B cell (primary cell): ENCODE results near the gene MAPK4. TPM values are rescaled to one million over a fixed set of nuclear protein-coding genes. Genes with fewer than 3 reads are reported as not detected.

ENCODE experiments used
- ATAC-seq: fragments of 200-7000 bp; cut with Tn5 transposase; one replicate; pipeline ENCODE4 v1.10.0; 2021; ENCODE audit warnings: low read depth, mild to moderate bottlenecking, moderate number of reproducible peaks, moderate library complexity
- CTCF ChIA-PET: fragments of 350-600 bp; sonication (Branson Sonifier 250); formaldehyde crosslinking; loops from one replicate; lab custom pipeline; 2021; ENCODE audit warnings: antibody characterized with exemption, inconsistent platforms; lab: Charles Lee
- POLR2A ChIA-PET: fragments of 350-600 bp; sonication (Branson Sonifier 250); formaldehyde crosslinking; loops from one replicate; lab custom pipeline; 2021; ENCODE audit warnings: antibody characterized with exemption; lab: Charles Lee
- DNase-seq: peaks from one replicate; pipeline ENCODE4 v3.0.0; 2013
- H2AFZ ChIP-seq: 2 replicates; pipeline ENCODE4 v1.6.1; 2012; ENCODE audit warnings: mild to moderate bottlenecking, low read depth, low read length; ENCODE audit not compliant: insufficient read depth, poor library complexity, severe bottlenecking
- H3K27ac ChIP-seq, 2 donors: 1 replicate in 1 of 2; 2 replicates in 1 of 2; pipeline ENCODE4 v1.5.1; 2012 to 2013; ENCODE audit warnings: low read length in 2 of 2, mild to moderate bottlenecking in 2 of 2, moderate library complexity in 1 of 2
- H3K27me3 ChIP-seq, 4 experiments: fragments of 200-600 bp in 1 of 4; sonication (generic) in 1 of 4; replicated peaks in 1 of 4; 1 replicate in 2 of 4; 2 replicates in 2 of 4; pipeline versions ENCODE4 v1.6.1 to v1.7.0; 2013 to 2016; ENCODE audit warnings: low read length in 3 of 4, mild to moderate bottlenecking in 2 of 4, mixed read lengths in 1 of 4, moderate library complexity in 1 of 4; ENCODE audit not compliant: insufficient read depth in 4 of 4, control insufficient read depth in 3 of 4; ENCODE audit errors: control extremely low read depth in 1 of 4
- H3K36me3 ChIP-seq, 2 experiments: replicated peaks in 1 of 2; 1 replicate in 1 of 2; 2 replicates in 1 of 2; pipeline versions ENCODE4 v1.6.1 to v1.7.1; 2013; ENCODE audit warnings: low read length in 1 of 2; ENCODE audit not compliant: insufficient read depth in 2 of 2, control insufficient read depth in 1 of 2; ENCODE audit errors: control extremely low read depth in 1 of 2, extremely low read depth in 1 of 2
- H3K4me1 ChIP-seq, 2 donors: fragments of 200-600 bp in 1 of 2; sonication (generic) in 1 of 2; 1 replicate in 1 of 2; 2 replicates in 1 of 2; pipeline versions ENCODE4 v1.5.1 to v1.6.1; 2013 to 2017; ENCODE audit warnings: low read length in 2 of 2; ENCODE audit not compliant: control insufficient read depth in 2 of 2, insufficient read depth in 2 of 2
- H3K4me2 ChIP-seq: replicated peaks from 2 replicates; pipeline ENCODE3; 2012; ENCODE audit warnings: mild to moderate bottlenecking, low read depth, low read length; ENCODE audit not compliant: poor library complexity, severe bottlenecking
- H3K4me3 ChIP-seq, 5 experiments: fragments of 200-600 bp in 1 of 5; sonication (generic) in 1 of 5; 1 replicate in 3 of 5; 2 replicates in 2 of 5; pipeline versions ENCODE4 v1.5.1 to v1.7.0; 2011 to 2016; ENCODE audit warnings: low read length in 4 of 5, mild to moderate bottlenecking in 4 of 5, low read depth in 2 of 5, control low read depth in 1 of 5, moderate library complexity in 1 of 5; ENCODE audit not compliant: insufficient read depth in 1 of 5; ENCODE audit errors: control extremely low read depth in 1 of 5, extremely low read depth in 1 of 5
- H3K79me2 ChIP-seq: fragments of 200-600 bp; sonication (generic); one replicate; pipeline ENCODE4 v1.6.0; 2016; ENCODE audit warnings: low read length; ENCODE audit not compliant: control insufficient read depth, insufficient read depth
- H3K9ac ChIP-seq: fragments of 200-600 bp; sonication (generic); 2 replicates; pipeline ENCODE4 v1.6.1; 2017; ENCODE audit warnings: mild to moderate bottlenecking, low read length, moderate library complexity
- H3K9me3 ChIP-seq, 3 donors: one replicate each; pipeline versions ENCODE4 v1.6.1 to v1.7.1; 2013; ENCODE audit warnings: low read length in 2 of 3; ENCODE audit not compliant: control insufficient read depth in 2 of 3, insufficient read depth in 1 of 3; ENCODE audit errors: control extremely low read depth in 1 of 3
- H4K20me1 ChIP-seq: 2 replicates; pipeline ENCODE4 v1.6.0; 2012; ENCODE audit warnings: mild to moderate bottlenecking, low read length; ENCODE audit not compliant: insufficient read depth, control insufficient read depth, poor library complexity, severe bottlenecking
- H3K27ac Mint-ChIP-seq: one replicate; pipeline ENCODE4 v1.8.0; 2021; ENCODE audit warnings: mixed read lengths
- H3K27me3 Mint-ChIP-seq: one replicate; pipeline ENCODE4 v1.8.0; 2021; ENCODE audit warnings: mixed read lengths
- H3K4me1 Mint-ChIP-seq: one replicate; pipeline ENCODE4 v1.8.0; 2021; ENCODE audit warnings: mixed read lengths
- H3K4me3 Mint-ChIP-seq: one replicate; pipeline ENCODE4 v1.8.0; 2021; ENCODE audit warnings: mixed read lengths
- H3K9me3 Mint-ChIP-seq: one replicate; pipeline ENCODE4 v1.8.0; 2022; ENCODE audit warnings: mixed read lengths; ENCODE audit not compliant: insufficient read depth
- CTCF ChIP-seq: fragments of 200-600 bp; IDR thresholded peaks from one replicate; pipeline ENCODE4 v1.8.0; 2022; ENCODE audit warnings: antibody characterized with exemption, mild to moderate bottlenecking
- EZH2 ChIP-seq: IDR thresholded peaks from 2 replicates; pipeline ENCODE4 v1.6.1; 2012; ENCODE audit warnings: borderline replicate concordance, low read depth, mild to moderate bottlenecking, moderate library complexity, low read length; ENCODE audit not compliant: insufficient read depth, poor library complexity, severe bottlenecking
- WGBS: methylation state at CpG from one replicate; pipeline ENCODE4 v1.1.5; 2013; ENCODE audit warnings: missing lambda C conversion rate; ENCODE audit not compliant: insufficient coverage; 5-methylcytosine and 5-hydroxymethylcytosine counted together
- intact Hi-C: fragments of 100-400 bp; cut with micrococcal nuclease; formaldehyde crosslinking; loops from one replicate; pipeline ENCODE4 v1.10.0; 2022
- polyA plus RNA-seq: library from polyadenylated mRNA; depleted of rRNA; stranded (reverse); fragments of >200 nt; gene quantifications from 2 replicates; pipeline ENCODE4 v1.2.3, GENCODE V29; 2012
- total RNA-seq, 2 donors: library from RNA; stranded (reverse); fragments of 120-200 nt in 1 of 2; gene quantifications; 1 replicate in 1 of 2; 2 replicates in 1 of 2; pipeline versions ENCODE4 v1.2.3 to v1.2.4, GENCODE V29; 2013 to 2022

The MAPK4 gene
- total and polyA plus RNA-seq, 2 donors (not counting 1 experiment from before 2014, with no cell fraction given) = not detected

GRCh38 chr18:50666536-50666935 lies 106.6 kb downstream of the MAPK4 start:
- H3K4me3 Mint-ChIP-seq = no peak overlapping the region
- H3K9me3 Mint-ChIP-seq = peaks cover 4% of the 10 kb centered on the region
- Histone ChIP-seq H2AFZ (no peak overlapping the region), H3K27ac (no peak overlapping the region), H3K4me3 (no peak overlapping the region), H3K27me3 (no peaks in the 10 kb centered on the region), H3K4me2 (no peak overlapping the region), H3K4me1 (no peaks in the 10 kb centered on the region), H4K20me1 (no peaks in the 10 kb centered on the region), H3K9ac (no peak overlapping the region), H3K9me3 (peaks cover 0 to 15% (median 7%) of the 10 kb centered on the region in 3 donors), H3K79me2 (no peaks in the 10 kb centered on the region), H3K36me3 (no peaks in the 10 kb centered on the region)
- intact Hi-C loops = no loop called here
- WGBS = 80% methylated on average over 1 of the region's 4 CpGs
- DNase-seq (no peak), ATAC-seq (no peak)
- no peaks in the 10 kb centered on the region for H3K4me1 Mint-ChIP-seq
- POLR2A ChIA-PET = no interaction called here
- CTCF ChIA-PET = no interaction called here
- H3K27ac Mint-ChIP-seq = no peak overlapping the region
- TF ChIP-seq CTCF (no peak), EZH2 (no peak)
- peaks cover 10% of the 10 kb centered on the region for H3K27me3 Mint-ChIP-seq

GRCh38 chr18:50671376-50671775 lies 111.5 kb downstream of the MAPK4 start:
- Histone ChIP-seq H3K27ac (no peak overlapping the region), H3K4me3 (no peak overlapping the region), H4K20me1 (no peaks in the 10 kb centered on the region), H3K27me3 (no peaks in the 10 kb centered on the region), H2AFZ (no peak overlapping the region), H3K36me3 (no peaks in the 10 kb centered on the region), H3K4me2 (no peak overlapping the region), H3K4me1 (no peaks in the 10 kb centered on the region), H3K9ac (no peak overlapping the region), H3K79me2 (no peaks in the 10 kb centered on the region), H3K9me3 (peaks cover 0 to 3% (median 0%) of the 10 kb centered on the region in 3 donors)
- ATAC-seq (no peak), DNase-seq (no peak)
- no peaks in the 10 kb centered on the region for H3K4me1 Mint-ChIP-seq
- no peak overlapping the region for H3K4me3 Mint-ChIP-seq
- CTCF ChIA-PET = no interaction called here
- intact Hi-C loops = no loop called here
- no peak overlapping the region for H3K27ac Mint-ChIP-seq
- no peaks in the 10 kb centered on the region for H3K9me3 Mint-ChIP-seq
- TF ChIP-seq CTCF (no peak), EZH2 (no peak)
- POLR2A ChIA-PET = no interaction called here
- peaks cover 10% of the 10 kb centered on the region for H3K27me3 Mint-ChIP-seq
- WGBS = 79% methylated on average over 2 of the region's 3 CpGs
